ENCODE data around the gene ALDH2.

DNA sequence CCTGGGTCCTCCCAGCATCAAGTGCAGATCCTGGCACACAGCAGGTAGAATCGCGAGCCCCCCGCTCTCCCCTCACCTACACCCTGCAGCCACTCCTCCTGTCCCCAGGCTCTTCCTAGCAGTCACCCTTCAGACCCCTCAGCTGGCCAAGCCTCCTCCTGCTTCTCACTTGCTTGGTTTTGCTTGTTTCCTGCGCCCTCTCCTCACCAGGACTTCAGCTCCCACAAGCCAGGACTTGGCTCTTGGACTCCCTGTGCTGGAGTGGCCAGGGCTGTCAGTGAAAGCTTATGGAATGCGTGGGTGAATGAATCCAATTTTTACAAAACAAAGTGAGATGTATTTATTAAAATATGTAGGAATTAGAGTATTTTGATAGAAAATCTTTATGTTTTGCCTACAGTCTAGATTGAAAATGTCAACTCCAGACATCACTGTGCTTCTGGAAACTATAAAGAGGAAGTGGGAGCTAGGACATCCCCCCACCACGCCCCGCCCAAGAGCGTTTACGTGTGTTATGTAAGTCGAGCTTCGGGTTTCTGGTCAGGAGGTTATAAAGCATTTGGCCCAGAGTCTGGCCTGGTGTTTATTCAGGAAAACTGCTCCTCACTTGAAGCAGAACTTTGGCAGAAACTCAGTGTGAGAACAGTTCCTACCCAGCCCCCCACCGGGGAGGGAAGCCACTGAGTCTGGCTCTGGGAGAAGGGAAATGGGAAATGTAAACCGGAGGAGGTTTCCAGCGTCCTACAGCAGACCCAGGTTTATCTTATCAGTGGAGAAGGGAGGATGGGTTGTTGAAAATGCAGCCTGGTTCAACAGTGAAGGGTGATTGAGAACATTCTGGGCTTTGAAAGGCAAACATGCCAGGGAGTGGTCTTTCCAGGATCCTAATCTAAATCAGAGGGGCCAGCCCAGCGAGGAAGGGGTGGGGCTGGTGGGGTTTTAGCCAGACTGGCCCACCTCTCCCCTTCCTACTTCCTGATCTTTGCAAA, 8.8 kb downstream of the ALDH2 start:
- TF ChIP-seq, protein P1, sequence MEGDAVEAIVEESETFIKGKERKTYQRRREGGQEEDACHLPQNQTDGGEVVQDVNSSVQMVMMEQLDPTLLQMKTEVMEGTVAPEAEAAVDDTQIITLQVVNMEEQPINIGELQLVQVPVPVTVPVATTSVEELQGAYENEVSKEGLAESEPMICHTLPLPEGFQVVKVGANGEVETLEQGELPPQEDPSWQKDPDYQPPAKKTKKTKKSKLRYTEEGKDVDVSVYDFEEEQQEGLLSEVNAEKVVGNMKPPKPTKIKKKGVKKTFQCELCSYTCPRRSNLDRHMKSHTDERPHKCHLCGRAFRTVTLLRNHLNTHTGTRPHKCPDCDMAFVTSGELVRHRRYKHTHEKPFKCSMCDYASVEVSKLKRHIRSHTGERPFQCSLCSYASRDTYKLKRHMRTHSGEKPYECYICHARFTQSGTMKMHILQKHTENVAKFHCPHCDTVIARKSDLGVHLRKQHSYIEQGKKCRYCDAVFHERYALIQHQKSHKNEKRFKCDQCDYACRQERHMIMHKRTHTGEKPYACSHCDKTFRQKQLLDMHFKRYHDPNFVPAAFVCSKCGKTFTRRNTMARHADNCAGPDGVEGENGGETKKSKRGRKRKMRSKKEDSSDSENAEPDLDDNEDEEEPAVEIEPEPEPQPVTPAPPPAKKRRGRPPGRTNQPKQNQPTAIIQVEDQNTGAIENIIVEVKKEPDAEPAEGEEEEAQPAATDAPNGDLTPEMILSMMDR (conservative IDR thresholded peaks at IDR 0.05 in 1 of 2, IDR thresholded peaks at IDR 0.05 in 1 of 2; ENCODE audit: low read depth in 1 of 2, low read length in 2 of 2) = no peak
- no peak for TF ChIP-seq EZH2 (IDR thresholded peaks at IDR 0.05; ENCODE audit: low read length, missing control alignments)
